NCI-H460 (cell line): ENCODE measurements around the gene PALM. TPM values are rescaled to one million over a fixed set of nuclear protein-coding genes. Genes with fewer than 3 reads are reported as not detected.

Experiments
- DNase-seq: peaks from one replicate; pipeline ENCODE4 v3.0.0-alpha.2; 2016; ENCODE audit warnings: low read depth; ENCODE audit errors: extremely low read depth
- total RNA-seq: library from RNA; depleted of rRNA; stranded (reverse); fragments of >200 nt; shearing (Covaris generic); gene quantifications from 2 replicates; pipeline ENCODE4 v1.2.3, GENCODE V29; 2014

PALM gene
- total RNA-seq, 1 experiment from 2014 or later: 4.2 TPM

DNA sequence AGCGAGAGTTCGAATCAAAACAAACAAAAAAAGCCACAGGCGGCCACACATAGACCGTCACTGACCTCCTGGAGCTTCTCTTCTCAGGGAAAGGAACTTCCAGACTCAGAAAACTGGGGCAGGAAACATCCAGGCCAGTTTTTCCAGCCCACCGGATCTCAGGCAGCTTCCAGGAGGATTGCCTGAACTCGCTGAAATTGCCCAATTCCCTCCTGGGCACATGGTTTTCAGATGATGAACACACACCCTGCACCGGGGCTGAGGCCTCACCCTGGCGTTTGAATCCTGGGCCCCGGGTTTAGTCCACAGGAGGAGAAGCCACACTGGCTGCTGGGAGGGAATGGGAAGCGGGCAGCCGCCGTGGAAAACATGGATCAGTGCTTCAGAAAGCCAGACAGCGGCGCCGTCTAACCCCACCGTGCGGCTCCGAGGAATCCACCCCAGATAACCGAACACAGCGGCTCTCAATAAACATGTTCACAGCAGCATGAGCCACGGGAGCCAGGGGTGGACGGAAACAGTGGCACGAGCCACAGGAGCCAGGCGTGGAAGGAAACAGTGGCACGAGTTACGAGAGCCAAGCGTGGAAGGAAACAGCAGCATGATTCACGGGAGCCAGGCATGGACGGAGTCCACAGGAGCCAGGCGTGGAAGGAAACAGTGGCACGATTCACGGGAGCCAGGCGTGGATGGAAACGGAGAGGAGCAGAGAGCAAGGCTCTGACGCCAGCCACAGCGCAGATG is 70.3 kb downstream of the PALM start:
- DNase-seq: peak; percentile 68

DNA sequence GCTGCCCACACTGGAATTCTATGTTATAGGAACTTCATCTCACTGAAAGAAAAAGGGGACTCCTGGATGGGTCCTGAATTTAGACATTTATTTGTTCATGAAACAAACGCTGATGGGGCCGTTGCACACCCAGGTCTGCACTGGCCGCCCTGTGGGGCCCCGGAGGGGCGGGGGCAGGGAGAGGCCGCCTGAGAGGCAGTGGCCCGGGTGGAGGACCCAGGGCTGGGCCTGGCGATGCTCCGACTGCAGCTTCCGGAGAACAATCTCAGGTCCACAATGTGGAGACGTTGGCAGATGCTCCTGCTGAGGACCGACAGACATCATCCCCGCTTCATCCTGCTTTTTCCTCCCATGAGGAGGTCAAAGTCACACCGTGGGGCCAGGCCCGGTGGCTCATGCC is 72.2 kb downstream of the PALM start:
- no peak for DNase-seq

DNA sequence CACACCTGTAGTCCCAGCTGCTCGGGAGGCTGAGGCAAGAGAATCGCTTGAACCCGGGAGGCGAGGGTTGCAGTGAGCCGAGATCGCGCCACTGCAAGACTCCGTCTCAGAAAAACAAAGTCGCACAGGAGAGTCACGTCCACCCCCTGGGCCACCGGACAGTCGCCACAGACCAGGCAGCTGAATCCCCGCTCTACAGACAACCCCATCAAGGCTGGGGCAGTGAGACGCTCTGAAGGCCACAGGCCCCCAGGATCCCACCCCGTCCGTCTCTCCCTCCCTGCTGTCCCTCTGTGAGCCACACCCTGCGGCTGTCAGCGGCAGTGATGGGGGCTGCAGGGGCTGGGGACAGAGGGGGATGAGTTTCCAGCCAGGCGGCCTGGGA is 73.1 kb downstream of the PALM start:
- DNase-seq: no peak

DNA sequence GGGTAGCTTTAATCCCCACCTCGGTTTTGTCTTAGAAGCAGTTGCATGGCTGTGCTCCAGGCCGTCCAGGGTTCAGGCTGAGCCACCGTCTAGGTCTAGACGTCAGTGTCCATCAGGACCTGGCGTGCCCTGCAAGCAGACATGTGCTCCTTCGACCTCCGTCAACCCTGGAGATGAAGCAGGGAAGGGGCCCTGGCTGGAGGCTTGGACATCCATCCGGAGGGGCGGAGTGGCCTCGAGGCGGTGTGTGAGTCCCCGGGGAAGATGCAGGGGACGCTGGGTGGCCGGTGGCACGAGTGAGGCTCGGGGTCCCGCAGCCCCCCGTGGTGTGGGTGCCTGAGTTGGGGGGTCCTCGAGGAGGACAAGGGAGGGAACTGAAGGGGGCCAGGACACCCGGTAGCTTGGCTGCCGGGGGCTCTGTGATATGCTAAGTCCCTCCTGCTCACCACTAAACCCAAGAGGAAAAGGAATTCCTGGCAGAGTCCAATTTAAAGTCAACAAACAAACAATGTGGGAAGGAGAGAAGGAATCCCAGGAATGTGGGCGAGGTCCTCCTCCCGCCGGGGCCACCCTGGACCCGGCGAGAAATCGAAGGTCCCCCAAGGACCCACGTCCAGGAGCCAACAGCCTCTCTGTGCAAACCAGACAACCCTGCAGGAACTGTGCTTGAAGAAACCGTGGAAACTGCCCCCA is 73.6 kb downstream of the PALM start:
- DNase-seq: peak; percentile 81

DNA sequence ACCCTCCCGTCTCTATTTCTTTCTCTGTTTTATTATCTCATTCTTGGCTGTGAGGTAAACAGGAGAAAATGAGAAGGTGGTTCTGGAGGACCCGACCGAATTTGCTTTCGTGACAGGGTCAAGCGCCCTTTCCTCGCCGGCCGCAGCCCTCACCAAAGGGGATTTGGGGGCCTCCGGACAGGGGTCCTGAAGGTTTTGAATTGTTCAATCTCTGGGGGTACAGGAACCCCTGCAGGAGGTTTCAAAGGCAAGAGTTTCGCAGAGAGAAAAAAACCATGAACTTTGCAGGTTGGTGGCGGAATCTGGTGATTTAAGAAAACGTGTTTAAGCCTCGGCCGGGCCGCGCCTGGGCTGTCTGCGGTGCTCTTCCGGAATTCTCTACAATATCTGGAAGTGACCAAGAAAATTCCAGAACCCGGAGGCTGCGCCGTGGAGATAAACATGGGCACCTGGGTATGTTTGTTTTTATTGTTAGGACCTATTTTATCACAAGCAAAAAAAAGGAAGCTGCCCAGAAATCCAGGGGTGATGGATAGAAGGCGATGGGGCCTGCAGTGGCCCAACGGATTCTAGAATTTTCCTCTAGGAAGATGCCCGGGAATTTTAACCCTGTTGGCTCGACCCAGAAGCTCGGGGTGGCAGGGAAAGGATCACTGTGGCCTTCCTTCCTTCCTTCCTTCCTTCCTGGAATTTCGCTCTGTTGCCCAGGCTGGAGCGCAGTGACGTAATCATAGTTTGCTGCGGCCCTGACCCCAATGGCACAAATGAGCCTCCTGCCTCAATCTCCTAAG is 74.3 kb downstream of the PALM start:
- peak; percentile 46 for DNase-seq

DNA sequence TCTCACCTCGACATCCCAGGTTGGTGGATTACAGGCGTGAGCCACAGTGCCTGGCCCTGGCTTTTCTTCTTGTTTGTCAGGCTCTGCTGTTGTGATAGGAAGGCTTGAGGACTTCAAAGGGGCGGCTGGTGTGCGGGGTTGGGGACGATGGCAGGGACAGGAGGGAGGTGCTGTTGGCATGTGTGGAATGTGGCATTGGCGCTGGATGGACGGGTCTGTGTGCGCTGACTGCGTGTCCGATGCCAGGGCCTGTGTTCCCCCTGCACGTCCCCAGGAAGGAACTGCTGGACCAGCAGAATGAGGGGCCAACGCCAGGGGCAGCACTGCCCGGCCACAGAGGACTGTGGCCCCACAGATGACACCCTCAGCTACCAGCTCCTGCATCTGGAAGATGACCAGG is 75.8 kb downstream of the PALM start:
- DNase-seq: no peak

DNA sequence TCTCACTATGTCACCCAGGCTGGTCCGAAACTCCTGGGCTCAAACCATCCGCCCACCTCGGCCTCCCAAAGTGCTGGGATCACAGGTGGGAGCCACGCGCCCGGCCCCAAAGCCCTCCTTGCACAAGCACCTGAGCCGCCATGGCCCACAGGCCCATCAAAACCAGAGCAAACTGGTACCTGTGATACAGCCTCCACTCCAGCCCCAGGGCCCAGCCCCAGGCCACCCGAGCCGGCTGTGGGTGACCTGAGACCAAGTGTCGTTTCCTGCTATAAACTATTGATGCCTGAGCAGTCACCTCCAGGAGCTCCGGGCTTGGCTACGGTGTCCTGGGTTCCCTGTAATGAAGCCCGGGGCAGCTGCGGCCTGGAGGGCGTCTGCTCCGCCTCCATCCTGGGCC is 78.8 kb downstream of the PALM start:
- no peak for DNase-seq

DNA sequence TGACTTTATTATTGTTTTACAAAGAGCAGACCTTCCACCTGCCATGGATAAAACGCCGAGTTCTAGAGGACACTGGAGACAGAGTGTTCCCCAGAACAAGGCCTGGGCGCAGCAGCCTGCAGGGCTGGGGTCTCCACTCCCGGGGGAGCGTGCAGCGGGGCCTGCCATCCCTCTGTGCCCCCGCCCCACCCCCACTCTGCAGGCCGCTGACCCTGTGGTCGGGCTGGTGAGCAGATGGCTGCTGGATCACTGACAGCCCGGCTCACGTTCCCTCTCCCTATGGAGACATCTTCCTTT is 79.9 kb downstream of the PALM start:
- DNase-seq: no peak

DNA sequence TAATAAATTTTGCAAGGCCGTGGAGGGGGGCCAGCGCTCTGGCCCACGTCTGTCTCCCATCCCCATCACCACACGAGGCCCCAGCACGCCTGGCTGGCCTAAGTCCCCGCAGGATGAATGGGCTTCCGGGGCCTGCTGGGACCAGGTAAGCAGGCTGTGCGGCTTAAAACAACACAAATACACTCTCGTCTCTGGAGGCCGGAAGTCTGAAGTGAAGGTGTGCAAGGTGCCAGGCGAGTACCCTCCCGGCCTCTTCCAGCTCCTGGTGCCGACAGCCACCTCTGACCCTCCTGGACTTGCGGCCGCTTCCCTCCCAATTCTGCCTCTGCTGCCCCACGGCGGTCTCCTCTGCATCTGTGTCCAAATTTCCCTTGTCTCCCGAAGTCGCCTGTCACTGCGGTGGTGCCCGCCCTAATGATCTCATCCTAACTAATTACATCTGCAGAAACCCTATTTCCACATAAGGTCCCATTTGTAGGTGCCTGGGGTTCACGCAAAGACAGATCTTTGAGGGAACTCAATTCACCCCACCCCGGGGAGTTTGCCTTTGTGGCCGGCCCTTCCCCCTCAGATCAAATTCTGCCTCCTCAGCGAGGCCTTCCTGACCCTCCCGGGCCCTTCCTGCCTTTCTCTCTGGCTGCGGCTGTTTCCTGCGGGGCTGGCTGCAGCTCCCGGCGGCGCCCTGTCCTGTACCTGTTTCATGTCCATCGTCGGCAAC is 80.4 kb downstream of the PALM start:
- DNase-seq: no peak

DNA sequence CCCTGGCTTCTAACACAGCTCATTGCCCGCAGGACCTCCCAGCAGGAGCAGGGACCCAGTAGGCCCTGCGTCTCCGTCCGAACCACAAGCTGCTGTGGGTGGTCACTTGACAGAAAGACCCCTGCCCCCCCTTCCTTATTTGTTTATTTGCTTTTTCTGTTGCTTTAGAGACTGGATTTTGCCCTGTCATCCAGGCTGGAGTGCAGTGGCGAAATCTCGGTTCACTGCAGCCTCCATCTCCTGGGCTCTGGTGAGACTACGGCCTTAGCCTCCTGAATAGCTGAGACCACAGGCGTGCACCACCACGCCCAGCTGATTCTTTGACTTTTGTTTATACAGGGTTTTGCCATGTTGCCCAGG is 80.9 kb downstream of the PALM start:
- DNase-seq: no peak

DNA sequence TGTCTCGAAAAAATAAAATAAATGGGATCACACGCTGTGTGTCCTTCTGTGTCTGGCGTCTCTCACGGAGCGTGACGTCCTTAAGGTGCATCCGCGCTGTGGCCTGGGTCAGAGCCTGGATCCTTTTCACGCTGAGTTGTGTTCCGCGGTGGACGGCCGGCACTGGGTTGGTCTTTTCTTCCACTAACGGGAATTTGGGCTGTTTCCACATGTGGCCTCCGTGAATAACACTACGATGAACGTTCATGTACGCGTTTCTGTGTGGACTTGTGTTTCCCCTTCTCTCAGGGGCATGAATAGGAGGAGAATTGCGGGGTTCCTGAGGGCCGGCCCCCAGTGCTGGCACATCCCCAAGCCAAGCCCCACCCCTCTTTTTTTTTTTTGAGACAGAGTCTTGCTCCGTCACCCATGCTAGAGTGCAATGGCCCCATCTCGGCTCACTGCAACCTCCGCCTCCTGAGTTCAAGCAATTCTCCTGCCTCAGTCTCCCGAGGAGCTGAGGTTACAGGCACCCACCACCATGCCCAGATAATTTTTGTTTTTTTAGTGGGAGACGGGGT is 82.4 kb downstream of the PALM start:
- DNase-seq: no peak

DNA sequence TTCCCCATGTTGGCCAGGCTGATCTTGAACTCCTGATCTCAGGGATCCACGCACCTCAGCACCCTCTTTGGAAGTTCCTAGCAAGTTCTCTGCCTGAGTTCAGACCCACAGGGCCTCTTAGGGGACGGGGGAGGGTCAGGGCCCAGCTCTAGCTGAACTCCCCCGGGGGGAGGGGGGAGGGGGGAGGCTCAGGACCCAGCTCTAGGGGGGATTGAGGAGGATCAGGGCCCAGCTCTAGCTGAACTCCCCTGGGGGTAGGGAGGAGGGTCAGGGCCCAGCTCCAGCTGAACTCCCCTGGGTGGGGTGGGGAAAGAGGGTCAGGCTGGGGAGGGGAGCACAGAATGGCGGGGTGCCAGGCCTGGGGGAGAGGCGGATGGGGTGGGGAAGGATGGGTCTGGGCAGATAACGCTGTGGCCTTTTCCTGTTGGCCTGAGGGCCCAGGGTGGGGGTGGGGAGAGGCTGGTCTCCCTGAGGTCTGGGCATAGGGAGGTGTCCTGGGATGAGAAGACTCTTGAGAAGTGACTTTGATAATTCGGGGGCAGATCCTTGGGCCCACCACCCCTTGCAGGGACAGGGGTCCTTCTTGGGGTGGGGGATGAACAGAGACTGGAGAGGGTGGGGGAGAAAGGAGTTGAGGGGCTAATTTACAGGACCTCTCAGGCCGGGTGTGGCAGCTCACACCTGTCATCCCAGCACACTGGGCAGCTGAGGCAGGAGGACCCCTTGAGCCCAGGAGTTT is 83.0 kb downstream of the PALM start:
- no peak for DNase-seq

DNA sequence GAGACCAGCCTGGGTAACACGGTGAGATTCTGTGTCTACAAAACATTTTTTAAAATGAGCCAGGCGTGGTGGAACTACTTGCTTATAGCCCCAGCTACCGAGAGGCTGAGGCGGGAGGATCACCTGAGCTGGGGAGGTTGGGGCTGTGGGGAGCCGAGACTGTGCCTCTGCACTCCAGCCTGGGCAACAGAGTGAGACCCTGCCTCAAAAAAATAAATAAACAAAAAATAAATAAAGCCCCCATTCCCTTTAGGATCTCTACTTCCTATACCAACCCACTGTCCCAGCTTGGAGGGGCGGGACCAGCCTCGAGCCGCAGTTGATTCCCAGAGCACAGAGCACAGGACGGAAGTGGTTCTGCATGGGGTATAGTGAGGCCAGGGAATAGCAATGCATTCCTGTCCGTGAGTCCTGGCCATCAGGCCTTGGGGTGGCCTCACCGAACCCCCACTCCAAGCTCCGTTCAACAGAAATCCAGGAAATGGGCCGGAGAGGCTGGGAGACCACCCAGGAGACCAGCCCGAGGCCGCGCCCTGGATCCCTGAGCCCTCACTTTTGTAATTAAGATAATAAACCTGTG is 83.7 kb downstream of the PALM start:
- DNase-seq: no peak

DNA sequence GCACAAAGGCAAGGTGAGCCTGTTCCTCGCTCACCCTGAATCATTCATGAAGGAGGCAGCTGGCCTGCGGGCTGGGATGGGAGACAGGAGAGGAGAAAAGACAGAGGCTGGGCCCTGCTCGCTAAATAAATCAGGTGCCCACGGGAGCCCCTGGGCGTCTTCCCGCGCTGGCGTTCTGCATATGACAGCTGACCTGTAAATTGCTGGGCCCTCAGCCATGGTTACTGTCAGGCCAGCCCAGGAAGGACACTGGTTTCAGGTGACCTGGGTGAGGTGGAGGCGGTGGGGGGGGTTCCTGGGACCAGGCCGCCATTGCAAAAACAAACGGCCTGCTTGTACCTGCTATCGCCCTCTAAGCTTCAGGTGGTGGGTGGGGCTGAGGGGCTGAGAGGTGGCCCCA is 85.1 kb downstream of the PALM start:
- DNase-seq: no peak

DNA sequence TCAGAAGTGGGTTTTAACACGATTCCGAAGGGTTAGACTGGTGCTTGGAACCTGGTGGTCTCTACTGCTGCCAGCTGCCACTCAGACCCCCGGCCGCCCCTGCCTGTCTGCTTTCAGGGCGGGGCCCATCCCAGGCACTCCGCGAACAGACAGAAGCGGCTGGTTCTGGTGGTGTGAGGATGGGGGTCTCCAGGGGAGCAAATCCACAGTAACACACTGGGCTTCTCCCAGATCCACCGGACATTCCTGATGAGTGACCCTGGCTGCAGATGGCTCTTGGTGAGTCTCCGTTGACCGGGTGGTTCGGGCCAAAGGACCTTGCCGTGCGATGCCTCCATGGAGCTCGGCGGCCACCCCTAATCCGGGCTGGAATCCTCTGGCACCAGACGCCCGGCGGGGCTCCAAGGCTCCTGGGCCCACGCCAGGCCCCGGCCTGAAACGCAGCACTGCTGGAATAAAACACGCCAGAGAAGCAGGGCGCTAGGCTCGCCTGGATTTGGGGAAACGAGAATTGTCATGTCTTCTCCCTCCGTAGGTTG is 86.4 kb downstream of the PALM start:
- DNase-seq: no peak

DNA sequence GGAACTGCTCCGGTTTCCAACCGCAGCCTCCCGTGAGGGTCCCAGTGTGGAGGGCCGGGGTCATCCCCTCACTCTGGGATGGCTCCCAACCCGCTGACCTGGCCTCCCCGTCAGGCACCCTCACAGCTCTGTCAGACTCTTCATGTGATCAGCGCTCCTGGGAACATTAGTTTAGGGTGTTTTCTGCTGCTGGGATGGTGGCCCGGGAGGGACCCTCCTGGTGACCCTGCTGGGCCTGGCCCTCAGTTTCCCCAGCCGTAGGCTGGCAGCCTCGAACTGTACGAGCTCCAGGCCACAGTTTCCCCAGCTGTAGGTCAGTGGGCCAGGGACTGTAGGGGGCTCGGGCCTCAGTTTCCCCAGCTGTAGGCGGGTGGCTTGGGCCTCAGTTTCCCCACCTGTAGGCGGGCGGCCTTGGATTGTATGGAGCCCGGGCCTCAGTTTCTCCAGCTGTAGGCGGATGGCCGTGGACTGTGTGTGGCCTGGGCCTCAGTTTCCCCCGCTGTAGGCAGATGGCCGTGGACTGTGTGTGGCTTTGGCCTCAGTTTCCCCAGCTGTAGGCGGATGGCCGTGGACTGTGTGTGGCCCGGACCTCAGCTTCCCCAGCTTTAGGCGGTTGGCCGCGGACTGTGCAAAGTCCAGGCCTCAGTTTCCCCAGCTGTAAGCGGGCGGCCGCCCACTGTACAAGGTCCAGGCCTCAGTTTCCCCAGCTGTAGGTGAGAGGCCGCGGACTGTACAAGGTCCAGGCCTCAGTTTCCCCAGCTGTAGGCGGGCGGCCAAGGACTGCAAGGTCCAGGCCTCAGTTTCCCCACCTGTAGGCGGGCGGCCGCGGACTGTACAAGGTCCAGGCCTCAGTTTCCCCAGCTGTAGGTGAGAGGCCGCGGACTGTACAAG is 87.2 kb downstream of the PALM start:
- DNase-seq: no peak

DNA sequence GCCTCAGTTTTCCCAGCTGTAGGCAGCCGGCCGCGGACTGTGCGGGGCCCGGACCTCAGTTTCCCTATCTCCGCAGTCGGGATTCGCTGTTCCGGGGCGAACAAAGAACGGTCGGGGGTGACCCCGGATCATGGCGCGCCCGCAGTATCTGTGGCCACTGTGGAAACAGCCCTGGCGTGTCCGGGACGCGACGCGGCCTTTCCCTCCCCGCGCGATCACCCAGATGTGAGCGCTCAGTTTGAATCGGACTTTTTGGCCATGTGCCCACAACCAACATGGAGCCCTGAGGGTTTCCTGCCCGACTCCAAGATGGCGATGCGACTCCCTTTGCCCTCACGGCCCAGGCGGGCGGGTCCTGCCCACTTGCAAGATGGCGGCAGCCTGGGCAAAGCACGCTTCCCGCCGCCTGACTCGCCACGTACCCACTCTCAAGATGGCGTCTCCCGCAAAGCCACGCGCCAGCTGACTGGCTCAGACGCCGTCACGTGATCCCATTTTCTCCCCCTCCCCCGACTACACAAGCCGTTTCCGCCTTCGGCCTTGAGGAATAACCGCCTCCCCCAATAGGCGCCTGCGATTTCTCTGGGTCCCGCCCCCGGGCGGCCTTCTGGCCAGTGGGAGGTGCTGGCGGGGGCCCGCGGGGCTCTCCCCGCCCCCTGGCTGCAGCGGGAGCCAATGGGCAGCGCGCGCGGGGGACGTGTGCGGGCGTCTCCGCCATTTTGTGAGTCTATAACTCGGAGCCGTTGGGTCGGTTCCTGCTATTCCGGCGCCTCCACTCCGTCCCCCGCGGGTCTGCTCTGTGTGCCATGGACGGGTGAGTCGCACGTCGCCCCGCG is 88.2 kb downstream of the PALM start, which contains the start of gene PTBP1:
PTBP1 (plus strand) TSS at position 761 of the 836 bp plus-strand sequence; CDS start at position 807, 46 bp downstream.
- peak; percentile 99 for DNase-seq
